Endothelial cell of umbilical vein (primary cell): ENCODE results near the gene RASA2. TPM values are rescaled to one million over a fixed set of nuclear protein-coding genes. Genes with fewer than 3 reads are reported as not detected.

Experiments
- BruUV-seq: library from RNA; stranded (reverse); fragments of 400-500 nt; replicated peaks from 2 replicates; lab custom pipeline; 2021; lab: Mats Ljungman, UMichigan
- CTCF ChIA-PET: fragments of 300-600, 350-600 bp; sonication (Branson Sonifier 250); formaldehyde crosslinking; loops from one replicate; lab custom pipeline; 2021; ENCODE audit warnings: antibody characterized with exemption, inconsistent platforms; lab: Charles Lee
- POLR2A ChIA-PET: fragments of 300-600, 350-600 bp; sonication (Branson Sonifier 250); formaldehyde crosslinking; loops from one replicate; lab custom pipeline; 2021; ENCODE audit warnings: antibody characterized with exemption, inconsistent platforms; lab: Charles Lee
- DNase-seq: peaks from one replicate; pipeline ENCODE4 v3.0.0-alpha.2; 2011; ENCODE audit warnings: low read depth, low spot score
- FAIRE-seq: peaks from 2 replicates; lab custom pipeline; 2011; peaks lifted over from hg19 to GRCh38; lab: Jason Lieb, UNC
- H2AFZ ChIP-seq: 2 replicates; pipeline ENCODE4 v1.6.0; 2012; ENCODE audit warnings: low read depth, low read length, control low read depth, inconsistent platforms
- H3K27ac ChIP-seq: 2 replicates; pipeline ENCODE4 v1.5.1; 2011; ENCODE audit warnings: low read depth, mild to moderate bottlenecking, control low read depth, low read length, moderate library complexity; ENCODE audit not compliant: insufficient read depth
- H3K27me3 ChIP-seq, 2 experiments: 2 replicates each; pipeline versions ENCODE4 v1.6.0 to v1.6.1; 2011; ENCODE audit warnings: low read length in 2 of 2, mixed read lengths in 1 of 2; ENCODE audit not compliant: control insufficient read depth in 2 of 2, insufficient read depth in 2 of 2
- H3K36me3 ChIP-seq, 2 experiments: 2 replicates in 1 of 2; 3 replicates in 1 of 2; pipeline ENCODE4 v1.5.1; 2011; ENCODE audit warnings: low read length in 2 of 2, mild to moderate bottlenecking in 1 of 2, moderate library complexity in 1 of 2; ENCODE audit not compliant: control insufficient read depth in 2 of 2, insufficient read depth in 2 of 2; ENCODE audit errors: extremely low read depth in 1 of 2
- H3K4me1 ChIP-seq: 3 replicates; pipeline ENCODE4 v1.5.1; 2011; ENCODE audit warnings: mild to moderate bottlenecking, low read length; ENCODE audit not compliant: control insufficient read depth, insufficient read depth; ENCODE audit errors: extremely low read depth
- H3K4me2 ChIP-seq: 2 replicates; pipeline ENCODE4 v1.6.1; 2011; ENCODE audit warnings: low read length, control low read depth, mixed read lengths; ENCODE audit not compliant: insufficient read depth
- H3K4me3 ChIP-seq, 3 experiments: fragments of 200-600 bp in 1 of 3; sonication (generic), shearing (Covaris generic) in 1 of 3; replicated peaks in 1 of 3; 2 replicates each; pipeline ENCODE4 v1.5.1; 2011 to 2016; ENCODE audit warnings: control low read depth in 3 of 3, low read length in 3 of 3, mild to moderate bottlenecking in 2 of 3, inconsistent platforms in 1 of 3, low read depth in 1 of 3, moderate library complexity in 1 of 3; ENCODE audit not compliant: insufficient read depth in 1 of 3
- H3K79me2 ChIP-seq: 2 replicates; pipeline ENCODE4 v1.6.0; 2012; ENCODE audit warnings: low read length, inconsistent platforms; ENCODE audit not compliant: control insufficient read depth, insufficient read depth
- H3K9ac ChIP-seq: replicated peaks from 2 replicates; pipeline ENCODE3; 2011; ENCODE audit warnings: low read length, control low read depth; ENCODE audit not compliant: insufficient read depth; ENCODE audit errors: extremely low read depth
- H3K9me1 ChIP-seq: replicated peaks from 3 replicates; pipeline ENCODE4 v1.6.0; 2011; ENCODE audit warnings: mild to moderate bottlenecking, low read length; ENCODE audit not compliant: control insufficient read depth, insufficient read depth; ENCODE audit errors: extremely low read depth
- H3K9me3 ChIP-seq: replicated peaks from 2 replicates; pipeline ENCODE4 v1.5.1; 2012; ENCODE audit warnings: low read length, inconsistent platforms; ENCODE audit not compliant: control insufficient read depth, insufficient read depth
- H4K20me1 ChIP-seq: replicated peaks from 2 replicates; pipeline ENCODE3; 2011; ENCODE audit warnings: mild to moderate bottlenecking, low read length; ENCODE audit not compliant: control insufficient read depth, insufficient read depth; ENCODE audit errors: extremely low read depth
- EZH2 ChIP-seq: IDR thresholded peaks from 2 replicates; pipeline ENCODE4 v1.6.1; 2012; ENCODE audit warnings: borderline replicate concordance, low read depth, mild to moderate bottlenecking, moderate library complexity, low read length, inconsistent platforms; ENCODE audit not compliant: severe bottlenecking
- FOS ChIP-seq: IDR thresholded peaks from 2 replicates; pipeline ENCODE4 v1.6.1; 2011; ENCODE audit warnings: mild to moderate bottlenecking, low read length, moderate library complexity, borderline replicate concordance; ENCODE audit not compliant: insufficient read depth
- GATA2 ChIP-seq: IDR thresholded peaks from 2 replicates; pipeline ENCODE4 v1.7.0; 2011; ENCODE audit warnings: low read depth, mild to moderate bottlenecking, moderate library complexity, mixed read lengths, low read length; ENCODE audit not compliant: insufficient read length, insufficient read depth
- JUN ChIP-seq: IDR thresholded peaks from 2 replicates; pipeline ENCODE4 v1.6.1; 2011; ENCODE audit warnings: borderline replicate concordance, low read depth; ENCODE audit not compliant: insufficient read length, insufficient read depth
- MYC ChIP-seq: IDR thresholded peaks from one replicate; pipeline ENCODE4 v1.6.1; 2011; ENCODE audit warnings: mild to moderate bottlenecking, low read depth, low read length
- POLR2A ChIP-seq: IDR thresholded peaks from 2 replicates; pipeline ENCODE4 v1.6.1; 2012; ENCODE audit warnings: low read depth, mild to moderate bottlenecking, control low read depth, low read length
- POLR2AphosphoS5 ChIP-seq: IDR thresholded peaks from 2 replicates; pipeline ENCODE4 v1.6.1; 2012; ENCODE audit warnings: low read depth, mild to moderate bottlenecking, control low read depth, low read length, moderate library complexity; ENCODE audit not compliant: insufficient read depth
- dilution Hi-C: fragments of 300-500 bp; cut with MboI; formaldehyde crosslinking; loops from one replicate; pipeline ENCODE4 v1.15.0; 2019; ENCODE audit warnings: low sequenced_read_pairs; ENCODE audit not compliant: extremely low pct_ligation_motif_present
- intact Hi-C: fragments of 100-400 bp; cut with micrococcal nuclease; formaldehyde crosslinking; loops from one replicate; pipeline ENCODE4 v1.10.0; 2022
- polyA plus RNA-seq, 4 experiments: library from polyadenylated mRNA; depleted of rRNA in 3 of 4; stranded (reverse) in 3 of 4; unstranded in 1 of 4; fragments of >200 nt; gene quantifications; 2 replicates each; pipeline versions ENCODE4 v1.2.1 to v1.2.3, GENCODE V29; 2011 to 2012; ENCODE audit warnings: missing spikeins in 1 of 4
- total RNA-seq: library from RNA; stranded (reverse); gene quantifications from 2 replicates; pipeline ENCODE4 v1.2.3, GENCODE V29; 2021
- TF ChIP-seq, protein P1 (sequence below): IDR thresholded peaks from 2 replicates; pipeline ENCODE4 v1.6.1; 2011; ENCODE audit not compliant: insufficient read depth, insufficient read length
- TF ChIP-seq, protein P2 (sequence below), 2 donors: IDR thresholded peaks; 1 replicate in 1 of 2; 2 replicates in 1 of 2; pipeline ENCODE4 v1.5.1; 2011; ENCODE audit warnings: low read length in 2 of 2, mild to moderate bottlenecking in 2 of 2, moderate library complexity in 2 of 2, control low read depth in 1 of 2, inconsistent platforms in 1 of 2, low read depth in 1 of 2; ENCODE audit not compliant: insufficient read depth in 1 of 2; ENCODE audit errors: extremely low read depth in 1 of 2

RASA2 gene
- total and polyA plus RNA-seq, 2 donors (not counting 3 experiments of a cell fraction or from before 2014, with no cell fraction given), result 3.1 to 20.2 TPM

DNA sequence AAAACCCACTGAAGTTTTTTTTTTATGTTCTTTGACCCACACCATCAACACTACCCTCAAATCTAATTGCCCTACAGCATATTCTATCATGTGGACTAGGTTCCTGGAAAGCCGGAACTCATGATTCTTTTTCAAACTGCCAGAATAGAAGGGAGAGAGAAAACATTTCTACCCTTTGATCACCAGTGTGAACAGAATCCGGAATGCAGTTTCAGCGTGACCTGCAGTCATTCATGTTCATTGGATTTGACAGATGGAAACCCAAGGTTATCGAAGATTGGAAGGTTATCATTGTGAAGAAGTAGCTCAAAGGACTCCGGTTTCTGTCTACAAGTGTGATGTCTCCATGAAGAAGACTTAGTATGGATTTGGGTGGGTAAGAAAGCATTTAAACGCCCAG is 39.4 kb upstream of the RASA2 start:
- Histone ChIP-seq H3K36me3 (peaks cover 31 to 33% of the 10 kb centered on the region in 2 experiments), H3K79me2 (peaks cover 27% of the 10 kb centered on the region), H3K9ac (no peak overlapping the region), H3K4me1 (peaks cover 12% of the 10 kb centered on the region), H2AFZ (no peak overlapping the region), H3K27ac (no peak overlapping the region), H4K20me1 (no peaks in the 10 kb centered on the region), H3K9me3 (no peaks in the 10 kb centered on the region), H3K4me3 (no peak overlapping the region), H3K27me3 (no peaks in the 10 kb centered on the region), H3K9me1 (no peaks in the 10 kb centered on the region), H3K4me2 (no peak overlapping the region)
- intact Hi-C loops, result no loop called here
- FAIRE-seq, result no peak
- ChIA-PET CTCF (interaction anchor here (0.6 to 3.9 kb wide), 4 partner anchors 18 to 142 kb away, joined by 3 to 45 read pairs (median 5); no protein-coding TSS in a partner anchor), POLR2A (no interaction called here)
- BruUV-seq, result no TSS peak
- dilution Hi-C loops, result no loop called here
- no peak for DNase-seq
- TF ChIP-seq POLR2AphosphoS5 (no peak), POLR2A (no peak), JUN (no peak), EZH2 (no peak), FOS (no peak), GATA2 (no peak), MYC (no peak)
- TF ChIP-seq, protein P1, sequence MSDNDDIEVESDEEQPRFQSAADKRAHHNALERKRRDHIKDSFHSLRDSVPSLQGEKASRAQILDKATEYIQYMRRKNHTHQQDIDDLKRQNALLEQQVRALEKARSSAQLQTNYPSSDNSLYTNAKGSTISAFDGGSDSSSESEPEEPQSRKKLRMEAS, result no peak
- TF ChIP-seq, protein P2, sequence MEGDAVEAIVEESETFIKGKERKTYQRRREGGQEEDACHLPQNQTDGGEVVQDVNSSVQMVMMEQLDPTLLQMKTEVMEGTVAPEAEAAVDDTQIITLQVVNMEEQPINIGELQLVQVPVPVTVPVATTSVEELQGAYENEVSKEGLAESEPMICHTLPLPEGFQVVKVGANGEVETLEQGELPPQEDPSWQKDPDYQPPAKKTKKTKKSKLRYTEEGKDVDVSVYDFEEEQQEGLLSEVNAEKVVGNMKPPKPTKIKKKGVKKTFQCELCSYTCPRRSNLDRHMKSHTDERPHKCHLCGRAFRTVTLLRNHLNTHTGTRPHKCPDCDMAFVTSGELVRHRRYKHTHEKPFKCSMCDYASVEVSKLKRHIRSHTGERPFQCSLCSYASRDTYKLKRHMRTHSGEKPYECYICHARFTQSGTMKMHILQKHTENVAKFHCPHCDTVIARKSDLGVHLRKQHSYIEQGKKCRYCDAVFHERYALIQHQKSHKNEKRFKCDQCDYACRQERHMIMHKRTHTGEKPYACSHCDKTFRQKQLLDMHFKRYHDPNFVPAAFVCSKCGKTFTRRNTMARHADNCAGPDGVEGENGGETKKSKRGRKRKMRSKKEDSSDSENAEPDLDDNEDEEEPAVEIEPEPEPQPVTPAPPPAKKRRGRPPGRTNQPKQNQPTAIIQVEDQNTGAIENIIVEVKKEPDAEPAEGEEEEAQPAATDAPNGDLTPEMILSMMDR (IDR thresholded peaks at IDR 0.05; ENCODE audit: extremely low read depth in 1 of 2, insufficient read depth in 1 of 2, low read depth in 1 of 2, low read length in 2 of 2), result no peak
